GM21367 (cell line): ENCODE measurements around the gene MTTP.
A peak's percentile ranks its signal among the peaks of the same experiment; 100 is the strongest.

Source experiments
- ATAC-seq: cut with Tn5 transposase; IDR thresholded peaks from one replicate; pipeline ENCODE4 v1.9.1; 2021; ENCODE audit not compliant: unreplicated experiment

MTTP gene

DNA sequence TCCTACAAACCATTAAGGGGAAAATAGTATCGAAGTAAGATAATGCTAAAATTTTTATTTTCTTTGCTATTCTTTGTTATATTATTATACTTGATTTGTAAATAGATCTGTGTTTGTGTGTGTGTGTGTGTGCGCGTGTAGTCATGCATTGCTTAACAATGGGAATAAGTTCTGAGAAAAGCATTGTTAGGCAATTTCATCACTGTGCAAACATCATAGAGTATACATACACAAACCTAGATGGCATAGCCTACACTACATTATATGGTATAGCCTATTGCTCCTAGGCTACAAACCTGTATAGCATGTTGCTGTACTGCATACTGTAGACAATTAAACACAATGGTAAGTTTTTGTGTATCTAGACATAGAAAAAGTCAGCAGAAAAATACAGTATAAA lies 17.1 kb downstream of the MTTP start:
- no peak for ATAC-seq

DNA sequence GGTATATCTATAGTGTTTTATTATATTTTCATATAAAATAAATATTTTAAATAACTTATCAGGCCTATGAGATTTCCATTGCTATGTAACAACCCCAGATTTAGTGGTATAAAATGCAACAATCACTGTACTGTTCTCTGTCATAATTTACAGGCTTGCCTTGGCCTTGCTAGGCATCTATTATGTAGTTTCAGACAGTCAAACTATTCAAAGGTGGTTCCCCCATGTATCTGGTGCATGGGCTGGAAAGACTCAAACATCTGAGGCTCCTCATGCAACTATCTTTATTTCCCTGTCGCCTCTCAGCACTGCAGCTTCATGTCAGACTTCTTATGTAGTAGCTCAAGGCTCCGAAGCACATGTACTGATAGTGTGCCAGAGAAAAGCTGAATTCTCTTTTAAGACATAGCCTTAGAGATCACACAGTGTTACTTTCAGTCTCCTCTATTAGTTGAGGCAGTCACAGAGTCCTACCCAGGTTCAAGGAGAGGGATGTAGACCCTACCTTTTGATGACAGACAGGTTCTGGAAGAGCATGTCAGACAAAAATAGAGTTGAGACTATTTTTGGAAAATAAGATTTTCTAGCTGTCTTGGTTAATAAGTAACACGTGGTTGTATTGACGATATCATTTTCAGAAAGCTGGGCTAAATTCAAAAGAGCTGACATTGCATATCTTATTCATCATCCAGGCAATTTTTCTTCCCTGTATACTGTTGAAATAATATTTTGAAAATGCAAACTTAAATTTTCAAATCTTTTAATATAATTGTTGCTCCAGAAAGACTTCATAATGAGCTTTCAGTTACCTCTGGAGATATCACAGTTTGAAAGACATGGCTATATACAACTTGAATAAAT lies 19.4 kb downstream of the MTTP start:
- no peak for ATAC-seq

DNA sequence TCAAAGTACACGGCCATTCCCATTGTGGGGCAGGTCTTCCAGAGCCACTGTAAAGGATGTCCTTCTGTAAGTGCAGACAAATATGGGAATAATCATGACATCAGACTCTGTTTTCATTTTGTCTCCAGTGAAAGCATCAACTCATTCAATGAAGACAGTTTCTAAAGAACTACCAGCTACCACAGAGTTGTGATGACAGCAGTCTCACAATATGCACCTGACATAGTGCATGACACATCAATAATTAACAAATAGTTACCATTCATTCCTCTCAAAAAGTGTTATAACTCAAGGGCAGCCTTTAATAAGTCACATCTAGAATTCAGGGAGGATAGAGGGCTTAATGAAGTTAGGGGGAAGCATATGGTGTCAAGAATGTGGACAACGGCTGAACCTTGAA lies 20.2 kb downstream of the MTTP start:
- no peak for ATAC-seq

DNA sequence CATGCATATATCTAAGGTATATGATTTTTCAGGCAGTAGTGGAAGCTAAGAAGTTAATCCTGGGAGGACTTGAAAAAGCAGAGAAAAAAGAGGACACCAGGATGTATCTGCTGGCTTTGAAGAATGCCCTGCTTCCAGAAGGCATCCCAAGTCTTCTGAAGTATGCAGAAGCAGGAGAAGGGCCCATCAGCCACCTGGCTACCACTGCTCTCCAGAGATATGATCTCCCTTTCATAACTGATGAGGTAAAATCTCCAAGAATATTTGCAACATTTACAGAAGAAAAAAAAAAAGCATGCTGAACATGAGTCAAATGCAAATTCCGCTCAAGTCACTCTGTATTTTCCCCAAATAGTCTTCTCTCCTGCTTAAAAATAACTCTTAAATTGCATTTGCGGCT lies 32.1 kb downstream of the MTTP start:
- ATAC-seq = no peak

- ATAC-seq = no peak
Measured at GRCh38 chr4:99608417-99608816, 33.8 kb downstream of the MTTP start.

DNA sequence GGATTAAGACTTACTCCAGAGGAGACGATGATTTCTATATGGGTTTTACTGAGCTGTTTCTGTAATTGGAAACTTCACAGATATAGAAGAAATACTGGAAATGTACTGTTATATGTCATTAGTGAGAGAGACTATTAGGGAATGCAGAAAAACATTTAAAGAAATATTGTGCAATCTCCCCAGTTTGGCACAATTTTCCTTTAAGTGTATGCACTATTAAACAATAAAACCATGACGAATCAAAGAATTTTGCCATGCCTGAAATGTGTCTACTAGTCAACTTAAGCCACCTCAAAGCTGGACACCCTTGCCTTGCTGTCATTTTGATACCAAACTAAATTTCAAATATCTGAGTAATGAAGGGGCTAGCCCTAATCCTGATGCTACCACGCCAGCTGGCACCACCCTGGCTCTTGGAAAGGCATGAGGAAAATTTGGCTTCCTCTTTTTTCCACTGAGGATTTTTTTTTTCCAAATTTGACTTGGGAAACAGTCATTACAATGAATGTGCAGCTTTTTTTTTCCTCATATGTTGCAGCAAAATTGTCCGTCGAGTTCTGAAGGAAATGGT lies 36.1 kb downstream of the MTTP start:
- ATAC-seq = no peak

DNA sequence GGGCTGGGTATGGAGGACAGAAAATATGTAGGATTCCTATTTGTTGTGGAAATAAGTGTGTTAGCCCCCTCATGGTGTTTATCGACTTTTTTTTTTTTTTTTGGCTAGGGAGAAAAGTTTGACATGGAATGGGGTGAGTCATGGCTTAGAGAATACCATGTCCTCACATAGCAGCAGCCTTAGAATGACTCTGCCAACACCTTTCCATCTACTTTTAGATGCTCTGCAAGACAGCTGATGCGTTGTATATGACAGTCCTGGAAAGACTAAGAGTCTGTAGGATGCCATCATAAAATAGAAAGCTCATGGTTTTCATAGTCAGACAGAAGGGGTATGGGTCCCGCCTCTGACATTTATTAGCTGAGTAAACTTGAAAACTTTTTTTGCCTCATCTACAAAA lies 37.7 kb downstream of the MTTP start:
- ATAC-seq = no peak

DNA sequence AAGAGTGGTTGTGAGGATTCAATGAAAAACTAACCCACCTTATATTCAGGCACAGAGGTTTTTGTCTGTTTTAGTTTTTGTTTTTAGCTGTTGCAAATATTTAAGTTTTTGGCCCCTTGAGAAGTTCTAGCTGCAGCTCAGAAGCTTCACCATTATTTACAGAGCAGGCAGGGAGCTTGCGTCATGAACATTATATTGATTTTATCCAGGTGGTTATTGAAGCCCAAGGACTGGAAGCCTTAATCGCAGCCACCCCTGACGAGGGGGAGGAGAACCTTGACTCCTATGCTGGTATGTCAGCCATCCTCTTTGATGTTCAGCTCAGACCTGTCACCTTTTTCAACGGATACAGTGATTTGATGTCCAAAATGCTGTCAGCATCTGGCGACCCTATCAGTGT lies 38.1 kb downstream of the MTTP start:
- no peak for ATAC-seq

DNA sequence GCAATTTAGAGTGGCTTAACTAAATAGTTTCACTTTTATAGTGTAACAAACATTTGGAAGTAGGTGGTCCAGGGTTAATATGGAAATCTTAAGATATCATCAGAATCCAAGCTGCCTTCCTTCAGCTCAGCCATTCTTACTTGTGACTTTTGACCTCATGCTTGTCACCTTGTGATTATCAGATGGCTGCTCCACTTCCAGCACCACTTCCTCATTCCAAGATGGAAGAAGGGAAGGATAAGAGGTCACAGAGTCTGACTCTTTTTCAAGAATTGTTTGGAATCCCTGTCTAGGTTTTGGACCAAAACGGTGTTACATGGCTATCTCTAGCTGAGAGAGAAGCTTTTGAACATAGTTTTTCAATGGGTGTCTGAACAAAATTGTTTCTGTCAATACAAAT lies 39.9 kb downstream of the MTTP start:
- no peak for ATAC-seq

GRCh38 chr4:99615170-99615820 lies 40.7 kb downstream of the MTTP start:
- peak; percentile 54 for ATAC-seq

DNA sequence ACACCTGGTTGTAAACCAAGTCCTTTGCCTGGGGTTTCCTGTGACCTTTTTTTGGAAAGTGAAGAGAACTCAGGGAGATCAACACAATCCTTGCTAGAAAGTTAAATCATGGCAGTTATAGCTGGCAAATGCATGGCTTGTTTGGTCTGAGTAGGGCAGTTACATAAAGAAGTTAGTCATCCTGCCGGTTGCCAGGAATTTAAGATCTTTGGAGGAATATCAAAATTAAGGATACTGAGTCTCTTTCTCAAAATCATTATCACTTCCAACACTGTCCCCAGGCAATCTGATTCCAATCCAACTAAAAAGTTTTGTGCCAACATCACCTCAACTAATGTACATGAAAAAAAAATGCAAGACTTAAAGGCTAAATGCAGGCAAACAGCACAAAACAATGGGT lies 42.8 kb downstream of the MTTP start:
- ATAC-seq = no peak

GRCh38 chr4:99622341-99622740 lies 47.7 kb downstream of the MTTP start:
- ATAC-seq = no peak

- no peak for ATAC-seq
Measured at GRCh38 chr4:99624141-99624719, 49.6 kb downstream of the MTTP start.

GRCh38 chr4:99625369-99625768 lies 50.7 kb downstream of the MTTP start:
- ATAC-seq = peak; percentile 45

DNA sequence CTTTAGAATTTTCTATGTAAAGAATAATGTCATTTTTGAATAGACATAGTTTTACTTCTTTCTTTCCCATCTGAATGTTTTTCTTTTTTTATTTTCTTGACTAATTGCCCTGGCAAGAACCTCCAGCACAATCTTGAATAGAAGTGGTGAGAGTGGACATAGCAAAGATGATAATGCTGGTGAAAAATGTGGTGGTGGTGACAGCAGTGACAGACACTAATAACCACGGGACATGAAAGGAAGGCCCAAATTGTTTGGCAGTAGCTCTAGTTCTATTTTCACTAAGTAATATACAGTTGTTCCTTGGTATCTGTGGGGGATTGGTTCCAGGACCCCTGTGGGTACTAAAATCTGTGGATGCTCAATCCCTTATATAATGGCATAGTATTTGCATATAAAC lies 53.4 kb downstream of the MTTP start:
- no peak for ATAC-seq

GRCh38 chr4:99629962-99630554 lies 55.4 kb downstream of the MTTP start:
- ATAC-seq = no peak

- ATAC-seq = no peak
Measured at GRCh38 chr4:99630857-99631360, 56.3 kb downstream of the MTTP start.

GRCh38 chr4:99633772-99634171 lies 59.1 kb downstream of the MTTP start:
- no peak for ATAC-seq

GRCh38 chr4:99634742-99635360 lies 60.2 kb downstream of the MTTP start:
- ATAC-seq = no peak

DNA sequence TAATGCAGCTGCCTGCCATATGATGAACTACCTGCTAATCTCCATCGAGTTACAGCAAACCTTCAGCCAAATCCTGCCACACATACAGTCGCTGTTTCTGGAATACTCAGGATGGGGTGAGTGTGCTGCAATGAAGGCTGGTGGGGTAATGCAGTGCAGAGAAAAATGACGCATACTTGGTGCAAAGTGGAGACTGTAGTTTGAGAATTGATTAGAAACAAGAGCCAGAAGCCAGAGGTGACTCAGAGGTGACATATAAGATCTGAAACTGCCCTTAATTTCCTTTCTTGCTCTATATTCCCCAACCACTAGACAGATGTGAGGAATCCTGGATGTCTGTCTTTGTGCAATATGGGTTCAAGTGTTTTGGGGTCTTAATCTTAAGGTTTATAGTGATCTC lies 61.0 kb downstream of the MTTP start:
- peak; percentile 47 for ATAC-seq

GRCh38 chr4:99636422-99636821 lies 61.8 kb downstream of the MTTP start:
- ATAC-seq = no peak
